ENCODE measurements around the gene GDPD3. TPM values are rescaled to one million over a fixed set of nuclear protein-coding genes. Genes with fewer than 3 reads are reported as not detected.

The GDPD3 gene
- total RNA-seq, 1 donor from 2014 or later = 6.9 TPM

GRCh38 chr16:30070490-30070889 is 42.8 kb downstream of the GDPD3 start:
- Histone ChIP-seq H3K4me3 (no peak overlapping the region), H3K4me1 (peaks cover 52% of the 10 kb centered on the region), H3K27me3 (no peaks in the 10 kb centered on the region), H3K9me3 (no peaks in the 10 kb centered on the region), H3K36me3 (peaks cover 0 to 58% of the 10 kb centered on the region in 2 donors), H3K27ac (peak overlapping the region; percentile 57)
- intact Hi-C loops (cut with DNase I) = no loop called here
- DNase-seq (ENCODE audit: extremely low spot score in 2 of 2) = no peak
- TF ChIP-seq, protein P1, sequence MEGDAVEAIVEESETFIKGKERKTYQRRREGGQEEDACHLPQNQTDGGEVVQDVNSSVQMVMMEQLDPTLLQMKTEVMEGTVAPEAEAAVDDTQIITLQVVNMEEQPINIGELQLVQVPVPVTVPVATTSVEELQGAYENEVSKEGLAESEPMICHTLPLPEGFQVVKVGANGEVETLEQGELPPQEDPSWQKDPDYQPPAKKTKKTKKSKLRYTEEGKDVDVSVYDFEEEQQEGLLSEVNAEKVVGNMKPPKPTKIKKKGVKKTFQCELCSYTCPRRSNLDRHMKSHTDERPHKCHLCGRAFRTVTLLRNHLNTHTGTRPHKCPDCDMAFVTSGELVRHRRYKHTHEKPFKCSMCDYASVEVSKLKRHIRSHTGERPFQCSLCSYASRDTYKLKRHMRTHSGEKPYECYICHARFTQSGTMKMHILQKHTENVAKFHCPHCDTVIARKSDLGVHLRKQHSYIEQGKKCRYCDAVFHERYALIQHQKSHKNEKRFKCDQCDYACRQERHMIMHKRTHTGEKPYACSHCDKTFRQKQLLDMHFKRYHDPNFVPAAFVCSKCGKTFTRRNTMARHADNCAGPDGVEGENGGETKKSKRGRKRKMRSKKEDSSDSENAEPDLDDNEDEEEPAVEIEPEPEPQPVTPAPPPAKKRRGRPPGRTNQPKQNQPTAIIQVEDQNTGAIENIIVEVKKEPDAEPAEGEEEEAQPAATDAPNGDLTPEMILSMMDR (IDR thresholded peaks at IDR 0.05) = no peak
- TF ChIP-seq POLR2AphosphoS5 (IDR thresholded peaks at IDR 0.05; ENCODE audit: insufficient read depth in 1 of 2, low read depth in 1 of 2) = no peak

- TF ChIP-seq, protein P1 (IDR thresholded peaks at IDR 0.05) = no peak
- peak in 1 of 2 donors; percentile 30 for TF ChIP-seq POLR2AphosphoS5 (IDR thresholded peaks at IDR 0.05; ENCODE audit: insufficient read depth in 1 of 2, low read depth in 1 of 2)
- no peak for TF ChIP-seq POLR2A (IDR thresholded peaks at IDR 0.05)
- intact Hi-C loops (cut with DNase I) = loop anchor here (5.0 to 10.0 kb wide), 2 partner anchors 258 to 335 kb away; partner anchors contain the start of genes PRRT2 and ZNF771
- no peaks in the 10 kb centered on the region for H3K27me3 ChIP-seq
- peaks cover 0 to 58% of the 10 kb centered on the region in 2 donors for H3K36me3 ChIP-seq
- H3K27ac ChIP-seq = peak overlapping the region; percentile 57
- DNase-seq (ENCODE audit: extremely low spot score in 2 of 2) = no peak
- no peak overlapping the region for H3K4me3 ChIP-seq
- H3K4me1 ChIP-seq = peaks cover 45% of the 10 kb centered on the region
- H3K9me3 ChIP-seq = no peaks in the 10 kb centered on the region
These were observed 43.5 kb downstream of the GDPD3 start for GRCh38 chr16:30069611-30070462.

DNA sequence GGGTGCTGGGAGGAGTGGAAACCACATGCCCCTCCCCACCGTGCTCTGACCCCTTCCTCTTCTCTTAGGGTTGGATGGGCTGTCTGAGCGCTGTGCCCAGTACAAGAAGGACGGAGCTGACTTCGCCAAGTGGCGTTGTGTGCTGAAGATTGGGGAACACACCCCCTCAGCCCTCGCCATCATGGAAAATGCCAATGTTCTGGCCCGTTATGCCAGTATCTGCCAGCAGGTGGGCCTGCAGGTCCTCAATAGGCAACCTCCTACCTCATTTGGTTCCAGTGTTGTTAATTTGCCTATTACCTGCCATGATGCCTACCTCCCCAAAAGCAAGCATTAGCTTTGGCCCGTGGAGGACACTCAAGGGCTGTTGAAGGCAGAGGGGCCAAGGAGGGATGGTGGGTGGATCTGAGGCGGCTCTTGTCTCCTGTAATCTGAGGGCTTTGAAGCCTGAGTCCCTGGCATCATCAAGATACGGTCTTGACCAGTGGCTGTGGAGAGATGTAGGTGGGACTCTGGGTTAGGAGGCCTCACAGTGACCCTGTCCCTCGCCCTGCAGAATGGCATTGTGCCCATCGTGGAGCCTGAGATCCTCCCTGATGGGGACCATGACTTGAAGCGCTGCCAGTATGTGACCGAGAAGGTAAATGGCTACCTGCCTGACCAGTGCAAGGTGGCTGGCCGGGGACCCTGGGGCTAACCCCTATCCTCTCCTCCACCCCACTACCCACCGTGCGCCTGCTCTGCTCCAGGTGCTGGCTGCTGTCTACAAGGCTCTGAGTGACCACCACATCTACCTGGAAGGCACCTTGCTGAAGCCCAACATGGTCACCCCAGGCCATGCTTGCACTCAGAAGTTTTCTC is 44.4 kb downstream of the GDPD3 start:
- TF ChIP-seq, protein P1 (IDR thresholded peaks at IDR 0.05) = peak in 1 of 3 experiments; percentile 18
- TF ChIP-seq POLR2A (IDR thresholded peaks at IDR 0.05) = no peak
- Histone ChIP-seq H3K27ac (peak overlapping the region; percentile 57), H3K36me3 (peaks cover 0 to 58% of the 10 kb centered on the region in 2 donors), H3K27me3 (no peaks in the 10 kb centered on the region), H3K4me3 (no peak overlapping the region), H3K4me1 (peaks cover 50% of the 10 kb centered on the region), H3K9me3 (no peaks in the 10 kb centered on the region)
- no peak for DNase-seq (ENCODE audit: extremely low spot score in 2 of 2)
- intact Hi-C loops (cut with DNase I) = loop anchor here (5.0 to 10.0 kb wide), 2 partner anchors 257 to 336 kb away; partner anchors contain the start of genes PRRT2 and ZNF771

- TF ChIP-seq POLR2AphosphoS5 (IDR thresholded peaks at IDR 0.05; ENCODE audit: insufficient read depth in 1 of 2, low read depth in 1 of 2) (no peak), POLR2A (IDR thresholded peaks at IDR 0.05) (no peak)
- TF ChIP-seq, protein P1 (IDR thresholded peaks at IDR 0.05) = no peak
- Histone ChIP-seq H3K27me3 (no peaks in the 10 kb centered on the region), H3K36me3 (peaks cover 0 to 58% of the 10 kb centered on the region in 2 donors), H3K9me3 (no peaks in the 10 kb centered on the region), H3K4me3 (no peak overlapping the region), H3K27ac (peak overlapping the region; percentile 57), H3K4me1 (peaks cover 56% of the 10 kb centered on the region)
- intact Hi-C loops (cut with DNase I) = loop anchor here (5.0 to 10.0 kb wide), 2 partner anchors 256 to 336 kb away; partner anchors contain the start of genes PRRT2 and ZNF771
- no peak for DNase-seq (ENCODE audit: extremely low spot score in 2 of 2)
These were observed 45.0 kb downstream of the GDPD3 start for GRCh38 chr16:30068333-30068732.

All from vagina (tissue), 2 donors.